T-cell (primary cell): ENCODE results near the gene STEEP1. TPM values are rescaled to one million over a fixed set of nuclear protein-coding genes. Genes with fewer than 3 reads are reported as not detected.

Source experiments
- ATAC-seq, 4 experiments: fragments of 200-7000 bp in 3 of 4; fragments of 150-1000 bp in 1 of 4; cut with Tn5 transposase; replicated peaks in 1 of 4; 1 replicate in 3 of 4; 2 replicates in 1 of 4; pipeline ENCODE4 v1.10.0; 2021; ENCODE audit warnings: moderate library complexity in 3 of 4, mild to moderate bottlenecking in 2 of 4, moderate number of reproducible peaks in 1 of 4
- CTCF ChIA-PET, 2 donors: fragments of 300-600 bp; sonication (Branson Sonifier 250); formaldehyde crosslinking; loops; one replicate each; lab custom pipeline; 2022; ENCODE audit warnings: antibody characterized with exemption in 2 of 2; lab: Charles Lee
- POLR2A ChIA-PET, 2 donors: fragments of 300-600 bp; sonication (Branson Sonifier 250); formaldehyde crosslinking; loops; one replicate each; lab custom pipeline; 2022; ENCODE audit warnings: antibody characterized with exemption in 2 of 2; lab: Charles Lee
- DNase-seq, 35 experiments: peaks; one replicate each; pipeline versions ENCODE4 v3.0.0 to v3.0.0-alpha.2; 2013 to 2023
- H3K27ac ChIP-seq: one replicate; pipeline ENCODE4 v1.5.1; 2013; ENCODE audit warnings: low read length
- H3K27me3 ChIP-seq, 2 experiments: replicated peaks in 1 of 2; 1 replicate in 1 of 2; 2 replicates in 1 of 2; pipeline versions ENCODE4 v1.6.1 to v1.7.0; 2013; ENCODE audit warnings: low read length in 1 of 2, mixed read lengths in 1 of 2; ENCODE audit not compliant: control insufficient read depth in 2 of 2, insufficient read depth in 2 of 2; ENCODE audit errors: extremely low read depth in 1 of 2
- H3K36me3 ChIP-seq, 2 donors: 1 replicate in 1 of 2; 2 replicates in 1 of 2; pipeline versions ENCODE4 v1.6.1 to v1.7.0; 2013; ENCODE audit warnings: low read length in 1 of 2; ENCODE audit not compliant: control insufficient read depth in 2 of 2, insufficient read depth in 1 of 2; ENCODE audit errors: extremely low read depth in 1 of 2
- H3K4me1 ChIP-seq, 2 experiments: 1 replicate in 1 of 2; 2 replicates in 1 of 2; pipeline versions ENCODE4 v1.6.1 to v1.7.0; 2013; ENCODE audit warnings: low read length in 2 of 2, mixed read lengths in 1 of 2; ENCODE audit not compliant: insufficient read depth in 2 of 2, control insufficient read depth in 1 of 2; ENCODE audit errors: extremely low read depth in 1 of 2
- H3K4me3 ChIP-seq, 2 donors: 1 replicate in 1 of 2; 2 replicates in 1 of 2; pipeline versions ENCODE4 v1.5.1 to v1.7.0; 2013; ENCODE audit warnings: mild to moderate bottlenecking in 2 of 2, low read length in 1 of 2, moderate library complexity in 1 of 2; ENCODE audit not compliant: control insufficient read depth in 1 of 2; ENCODE audit errors: extremely low read depth in 1 of 2
- H3K9me3 ChIP-seq: 2 replicates; pipeline ENCODE4 v1.7.0; 2013
- H3K27ac Mint-ChIP-seq, 2 donors: one replicate each; pipeline ENCODE4 v1.8.0; 2020 to 2021; ENCODE audit warnings: mild to moderate bottlenecking in 2 of 2, mixed read lengths in 2 of 2
- H3K27me3 Mint-ChIP-seq, 2 donors: one replicate each; pipeline ENCODE4 v1.8.0; 2021 to 2022; ENCODE audit warnings: mixed read lengths in 2 of 2
- H3K36me3 Mint-ChIP-seq: one replicate; pipeline ENCODE4 v1.8.0; 2021; ENCODE audit warnings: mixed read lengths
- H3K4me1 Mint-ChIP-seq, 3 donors: one replicate each; pipeline ENCODE4 v1.8.0; 2020 to 2022; ENCODE audit warnings: mixed read lengths in 3 of 3, mild to moderate bottlenecking in 1 of 3
- H3K4me3 Mint-ChIP-seq, 3 donors: one replicate each; pipeline ENCODE4 v1.8.0; 2020 to 2022; ENCODE audit warnings: mild to moderate bottlenecking in 3 of 3, mixed read lengths in 3 of 3, moderate library complexity in 3 of 3
- H3K9me3 Mint-ChIP-seq, 3 donors: one replicate each; pipeline ENCODE4 v1.8.0; 2020 to 2022; ENCODE audit warnings: mixed read lengths in 3 of 3
- WGBS: methylation state at CpG from one replicate; pipeline ENCODE4 v1.1.5; 2013; ENCODE audit warnings: missing lambda C conversion rate; ENCODE audit not compliant: insufficient coverage; 5-methylcytosine and 5-hydroxymethylcytosine counted together
- total RNA-seq, 35 experiments: library from RNA in 6 of 35; stranded (reverse) in 6 of 35; fragments of 120-200 nt in 1 of 35; gene quantifications; one replicate each; pipeline versions ENCODE4 v1.2.1 to v1.2.4 and lab custom pipeline; 2013 to 2026

Gene STEEP1
- total RNA-seq, 5 donors from 2014 or later (not counting 1 experiment from before 2014, with no cell fraction given) = 19.3 to 25.0 (median 21.4) TPM

- Histone ChIP-seq H3K9me3 (no peaks in the 10 kb centered on the region), H3K27me3 (no peaks in the 10 kb centered on the region), H3K36me3 (peaks cover 0 to 2% of the 10 kb centered on the region in 2 donors), H3K27ac (peak overlapping the region; percentile 49), H3K4me3 (peak overlapping the region; percentile 72 to 92), H3K4me1 (peaks cover 3 to 18% of the 10 kb centered on the region in 2 experiments)
- no peak for ATAC-seq
- Mint-ChIP-seq H3K27ac (peak overlapping the region; percentile 80 to 92), H3K36me3 (peaks cover 3% of the 10 kb centered on the region), H3K27me3 (no peaks in the 10 kb centered on the region), H3K4me1 (peaks cover 31 to 42% (median 31%) of the 10 kb centered on the region in 3 donors), H3K4me3 (peak overlapping the region; percentile 89 to 93 (median 89)), H3K9me3 (no peaks in the 10 kb centered on the region)
- peak in 1 of 35 experiments; percentile 18 for DNase-seq
- ChIA-PET POLR2A (interaction anchor here (0.5 to 1.9 kb wide), 6 partner anchors 13 to 383 kb away, joined by 3 to 11 read pairs (median 5); partner anchors contain the start of genes RPL39 (in 1 of the 2) and UBE2A (in 1 of the 2)), CTCF (interaction anchor here in 1 of 2 donors (0.5 to 0.6 kb wide), 2 partner anchors 56 to 179 kb away, joined by 3 to 4 read pairs; no protein-coding TSS in a partner anchor)
- 3% methylated on average over 7 of the region's 17 CpGs for WGBS
Measured at GRCh38 chrX:119604766-119605463, 39.7 kb upstream of the STEEP1 start.

- Histone ChIP-seq H3K9me3 (no peaks in the 10 kb centered on the region), H3K4me1 (peaks cover 3 to 16% of the 10 kb centered on the region in 2 experiments), H3K27me3 (no peaks in the 10 kb centered on the region), H3K27ac (no peak overlapping the region), H3K36me3 (peaks cover 0 to 2% of the 10 kb centered on the region in 2 donors), H3K4me3 (no peak overlapping the region)
- CTCF ChIA-PET = interaction anchor here (0.7 kb wide), 2 partner anchors 127 to 1050 kb away, joined by 3 read pairs; no protein-coding TSS in a partner anchor
- no CpG with 5 or more reads among the region's 9 CpGs for WGBS
- Mint-ChIP-seq H3K36me3 (peaks cover 3% of the 10 kb centered on the region), H3K4me1 (peaks cover 29 to 48% (median 37%) of the 10 kb centered on the region in 3 donors), H3K27me3 (no peaks in the 10 kb centered on the region), H3K4me3 (no peak overlapping the region), H3K9me3 (no peaks in the 10 kb centered on the region), H3K27ac (peak overlapping the region in 1 of 2 donors; percentile 11)
- DNase-seq = no peak
- ATAC-seq = no peak
- POLR2A ChIA-PET = interaction anchor here in 1 of 2 donors (0.7 to 0.9 kb wide), 2 partner anchors 28 to 90 kb away, joined by 3 to 4 read pairs; partner anchors contain the start of genes SEPTIN6 and UBE2A
Measured at GRCh38 chrX:119602701-119603255, 37.6 kb upstream of the STEEP1 start.

GRCh38 chrX:119589810-119590209 is 24.6 kb upstream of the STEEP1 start:
- ATAC-seq (no peak), DNase-seq (no peak)
- no peak overlapping the region for H3K4me3 ChIP-seq
- ChIA-PET CTCF (no interaction called here), POLR2A (interaction anchor here (0.6 to 1.2 kb wide), 3 partner anchors 10 to 523 kb away, joined by 3 read pairs; no protein-coding TSS in a partner anchor)
- peaks cover 4 to 30% of the 10 kb centered on the region in 2 donors for H3K36me3 ChIP-seq
- H3K4me1 ChIP-seq = no peaks in the 10 kb centered on the region
- H3K27ac ChIP-seq = no peak overlapping the region
- Mint-ChIP-seq H3K4me1 (peaks cover 0 to 5% (median 4%) of the 10 kb centered on the region in 3 donors), H3K27ac (no peak overlapping the region), H3K9me3 (no peaks in the 10 kb centered on the region), H3K36me3 (peaks cover 19% of the 10 kb centered on the region), H3K27me3 (peaks cover 0 to 3% of the 10 kb centered on the region in 2 donors), H3K4me3 (no peak overlapping the region)
- no peaks in the 10 kb centered on the region for H3K27me3 ChIP-seq
- no CpG with 5 or more reads among the region's 5 CpGs for WGBS
- H3K9me3 ChIP-seq = no peaks in the 10 kb centered on the region

- no CpG with 5 or more reads among the region's 2 CpGs for WGBS
- no peak overlapping the region for H3K4me3 Mint-ChIP-seq
Measured at GRCh38 chrX:119583431-119584059, 18.3 kb upstream of the STEEP1 start.

GRCh38 chrX:119579414-119579813 is 14.2 kb upstream of the STEEP1 start:
- Mint-ChIP-seq H3K9me3 (no peaks in the 10 kb centered on the region), H3K4me1 (peaks cover 0 to 34% (median 26%) of the 10 kb centered on the region in 3 donors), H3K36me3 (no peaks in the 10 kb centered on the region), H3K27ac (peak overlapping the region in 1 of 2 donors; percentile 19), H3K4me3 (no peak overlapping the region), H3K27me3 (peaks cover 0 to 3% of the 10 kb centered on the region in 2 donors)
- Histone ChIP-seq H3K4me1 (peaks cover 4 to 7% of the 10 kb centered on the region in 2 experiments), H3K9me3 (no peaks in the 10 kb centered on the region), H3K27ac (no peak overlapping the region), H3K4me3 (no peak overlapping the region), H3K27me3 (no peaks in the 10 kb centered on the region), H3K36me3 (peaks cover 0 to 8% of the 10 kb centered on the region in 2 donors)
- ChIA-PET CTCF (no interaction called here), POLR2A (interaction anchor here in 1 of 2 donors (1.1 kb wide), 1 partner anchor 10 kb away, joined by 3 read pairs; no protein-coding TSS in a partner anchor)
- ATAC-seq (no peak), DNase-seq (no peak)

More at GRCh38 chrX:119583431-119584059, 18.3 kb upstream of the STEEP1 start:
- Histone ChIP-seq H3K9me3 (no peaks in the 10 kb centered on the region), H3K4me3 (no peak overlapping the region), H3K4me1 (no peaks in the 10 kb centered on the region), H3K27me3 (no peaks in the 10 kb centered on the region), H3K27ac (no peak overlapping the region), H3K36me3 (no peaks in the 10 kb centered on the region)
- ChIA-PET POLR2A (interaction anchor here (0.6 to 1.6 kb wide), 3 partner anchors 9 to 742 kb away, joined by 3 to 7 read pairs (median 7); partner anchors contain the start of gene UBE2A (in 1 of the 2)), CTCF (interaction anchor here (0.5 to 1.2 kb wide), 4 partner anchors 10 to 77 kb away, joined by 3 to 5 read pairs (median 4); no protein-coding TSS in a partner anchor)
- Mint-ChIP-seq H3K4me1 (peaks cover 0 to 17% (median 14%) of the 10 kb centered on the region in 3 donors), H3K36me3 (no peaks in the 10 kb centered on the region), H3K9me3 (no peaks in the 10 kb centered on the region), H3K27ac (peak overlapping the region in 1 of 2 donors; percentile 41), H3K27me3 (peaks cover 0 to 2% of the 10 kb centered on the region in 2 donors)
- no peak for DNase-seq
- no peak for ATAC-seq
